Measurements from ENCODE around the gene ZNF200. TPM values are rescaled to one million over a fixed set of nuclear protein-coding genes. Genes with fewer than 3 reads are reported as not detected.

The ZNF200 gene
- total RNA-seq, 1 experiment from 2014 or later: 8.8 TPM

DNA sequence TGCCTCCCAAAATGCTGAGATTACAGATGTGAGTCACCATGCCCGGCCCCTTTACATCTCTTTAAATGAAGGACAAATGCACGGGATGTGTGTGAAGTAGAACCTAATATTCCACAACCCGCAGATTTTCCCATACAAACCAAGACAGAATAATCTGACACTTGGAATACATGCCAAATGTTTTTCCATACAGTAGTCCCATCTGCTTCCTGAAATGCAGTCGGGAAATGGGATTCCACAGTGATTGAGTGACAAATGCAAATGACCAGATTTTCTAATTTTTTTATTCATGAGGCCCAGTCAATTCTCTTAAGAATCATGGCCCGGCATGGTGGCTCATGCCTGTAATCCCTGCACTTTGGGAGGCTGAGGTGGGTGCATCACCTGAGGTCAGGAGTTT is 6.8 kb upstream of the ZNF200 start:
- CTCF ChIA-PET: no interaction called here
- no peak for TF ChIP-seq CBX3 (IDR thresholded peaks at IDR 0.05; ENCODE audit: low read depth)
- no peak for TF ChIP-seq JUND (IDR thresholded peaks at IDR 0.05)
- TF ChIP-seq, protein P1, sequence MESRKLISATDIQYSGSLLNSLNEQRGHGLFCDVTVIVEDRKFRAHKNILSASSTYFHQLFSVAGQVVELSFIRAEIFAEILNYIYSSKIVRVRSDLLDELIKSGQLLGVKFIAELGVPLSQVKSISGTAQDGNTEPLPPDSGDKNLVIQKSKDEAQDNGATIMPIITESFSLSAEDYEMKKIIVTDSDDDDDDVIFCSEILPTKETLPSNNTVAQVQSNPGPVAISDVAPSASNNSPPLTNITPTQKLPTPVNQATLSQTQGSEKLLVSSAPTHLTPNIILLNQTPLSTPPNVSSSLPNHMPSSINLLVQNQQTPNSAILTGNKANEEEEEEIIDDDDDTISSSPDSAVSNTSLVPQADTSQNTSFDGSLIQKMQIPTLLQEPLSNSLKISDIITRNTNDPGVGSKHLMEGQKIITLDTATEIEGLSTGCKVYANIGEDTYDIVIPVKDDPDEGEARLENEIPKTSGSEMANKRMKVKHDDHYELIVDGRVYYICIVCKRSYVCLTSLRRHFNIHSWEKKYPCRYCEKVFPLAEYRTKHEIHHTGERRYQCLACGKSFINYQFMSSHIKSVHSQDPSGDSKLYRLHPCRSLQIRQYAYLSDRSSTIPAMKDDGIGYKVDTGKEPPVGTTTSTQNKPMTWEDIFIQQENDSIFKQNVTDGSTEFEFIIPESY (IDR thresholded peaks at IDR 0.05; ENCODE audit: extremely low read depth, insufficient replicate concordance, low read length): no peak
- no peak for TF ChIP-seq SRF (IDR thresholded peaks at IDR 0.05; ENCODE audit: low read depth)
- TF ChIP-seq, protein P2, sequence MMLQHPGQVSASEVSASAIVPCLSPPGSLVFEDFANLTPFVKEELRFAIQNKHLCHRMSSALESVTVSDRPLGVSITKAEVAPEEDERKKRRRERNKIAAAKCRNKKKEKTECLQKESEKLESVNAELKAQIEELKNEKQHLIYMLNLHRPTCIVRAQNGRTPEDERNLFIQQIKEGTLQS (IDR thresholded peaks at IDR 0.05): no peak
- no peak for TF ChIP-seq ELF1 (IDR thresholded peaks at IDR 0.05; ENCODE audit: borderline replicate concordance, low read depth)
- TF ChIP-seq CEBPB (IDR thresholded peaks at IDR 0.05; ENCODE audit: low read depth): no peak
- no peak for TF ChIP-seq POLR2A (IDR thresholded peaks at IDR 0.05; ENCODE audit: borderline replicate concordance, extremely low read depth, insufficient read depth, insufficient read length)
- no peak for TF ChIP-seq POLR2AphosphoS5 (IDR thresholded peaks at IDR 0.05; ENCODE audit: low read depth, low read length)
- no peak for TF ChIP-seq EZH2 (IDR thresholded peaks at IDR 0.05)
- TF ChIP-seq, protein P3, sequence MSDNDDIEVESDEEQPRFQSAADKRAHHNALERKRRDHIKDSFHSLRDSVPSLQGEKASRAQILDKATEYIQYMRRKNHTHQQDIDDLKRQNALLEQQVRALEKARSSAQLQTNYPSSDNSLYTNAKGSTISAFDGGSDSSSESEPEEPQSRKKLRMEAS (IDR thresholded peaks at IDR 0.05): no peak
- no peak for TF ChIP-seq EZH2phosphoT487 (IDR thresholded peaks at IDR 0.05; ENCODE audit: borderline replicate concordance)
- TF ChIP-seq, protein P4, sequence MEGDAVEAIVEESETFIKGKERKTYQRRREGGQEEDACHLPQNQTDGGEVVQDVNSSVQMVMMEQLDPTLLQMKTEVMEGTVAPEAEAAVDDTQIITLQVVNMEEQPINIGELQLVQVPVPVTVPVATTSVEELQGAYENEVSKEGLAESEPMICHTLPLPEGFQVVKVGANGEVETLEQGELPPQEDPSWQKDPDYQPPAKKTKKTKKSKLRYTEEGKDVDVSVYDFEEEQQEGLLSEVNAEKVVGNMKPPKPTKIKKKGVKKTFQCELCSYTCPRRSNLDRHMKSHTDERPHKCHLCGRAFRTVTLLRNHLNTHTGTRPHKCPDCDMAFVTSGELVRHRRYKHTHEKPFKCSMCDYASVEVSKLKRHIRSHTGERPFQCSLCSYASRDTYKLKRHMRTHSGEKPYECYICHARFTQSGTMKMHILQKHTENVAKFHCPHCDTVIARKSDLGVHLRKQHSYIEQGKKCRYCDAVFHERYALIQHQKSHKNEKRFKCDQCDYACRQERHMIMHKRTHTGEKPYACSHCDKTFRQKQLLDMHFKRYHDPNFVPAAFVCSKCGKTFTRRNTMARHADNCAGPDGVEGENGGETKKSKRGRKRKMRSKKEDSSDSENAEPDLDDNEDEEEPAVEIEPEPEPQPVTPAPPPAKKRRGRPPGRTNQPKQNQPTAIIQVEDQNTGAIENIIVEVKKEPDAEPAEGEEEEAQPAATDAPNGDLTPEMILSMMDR (IDR thresholded peaks at IDR 0.05 in 2 of 3, conservative IDR thresholded peaks at IDR 0.05 in 1 of 3; ENCODE audit: borderline replicate concordance in 1 of 3, insufficient read depth in 1 of 3, low read depth in 2 of 3, low read length in 2 of 3): no peak
- TF ChIP-seq SP1 (IDR thresholded peaks at IDR 0.05; ENCODE audit: low read depth): no peak
- no peak for TF ChIP-seq EGR1 (IDR thresholded peaks at IDR 0.05; ENCODE audit: low read depth)
- no peak for TF ChIP-seq YY1 (IDR thresholded peaks at IDR 0.05; ENCODE audit: extremely low read depth, insufficient replicate concordance, low read depth, low read length)
- TF ChIP-seq SIN3A (IDR thresholded peaks at IDR 0.05; ENCODE audit: low read depth): no peak

More for the DNA sequence above, 6.8 kb upstream of the ZNF200 start:
- no peaks in the 10 kb centered on the region for H3K36me3 ChIP-seq (ENCODE audit: control insufficient read depth in 1 of 2, insufficient read depth in 2 of 2, low read length in 2 of 2)
- peaks cover 0 to 4% of the 10 kb centered on the region in 2 experiments; a peak in 1 of 4 replicates for H3K4me1 ChIP-seq (ENCODE audit: control insufficient read depth in 1 of 2, insufficient read depth in 2 of 2, low read length in 2 of 2)
- no peak overlapping the region for H3K4me3 ChIP-seq (replicated peaks in 1 of 2; ENCODE audit: low read depth in 1 of 2, low read length in 2 of 2)
- H3K27ac ChIP-seq (ENCODE audit: low read depth, low read length): no peak overlapping the region
- no peaks in the 10 kb centered on the region for H3K27me3 ChIP-seq (ENCODE audit: insufficient read depth, low read length)
- ChIA-PET RAD21 (ENCODE audit: low non-redundant PET in 1 of 2, low total read pairs in 2 of 2, uncharacterized antibody in 2 of 2, unreplicated experiment in 2 of 2) (no interaction called here), POLR2A (no interaction called here)
- H3K4me2 ChIP-seq (ENCODE audit: low read length): no peak overlapping the region
- no peak for ATAC-seq
- intact Hi-C loops (cut with micrococcal nuclease): no loop called here
- no peak for DNase-seq (ENCODE audit: low read depth, low spot score)
- no peaks in the 10 kb centered on the region for H3K79me2 ChIP-seq (ENCODE audit: insufficient read depth, low read length)
- no peaks in the 10 kb centered on the region for H3K9me2 ChIP-seq (ENCODE audit: insufficient read depth)
- BruUV-seq (replicated peaks): no TSS peak
- no peak overlapping the region for H3K9ac ChIP-seq (ENCODE audit: low read length)
- no peaks in the 10 kb centered on the region for H4K20me1 ChIP-seq (ENCODE audit: insufficient read depth)
- no peak overlapping the region for H2AFZ ChIP-seq (ENCODE audit: low read depth, low read length, poor library complexity, severe bottlenecking)
- H3K9me3 ChIP-seq (ENCODE audit: control insufficient read depth in 1 of 2, insufficient read depth in 1 of 2, low read depth in 1 of 2, low read length in 2 of 2): peaks cover 3 to 6% of the 10 kb centered on the region in 2 experiments; a peak in 2 of 4 replicates
